Erythroblast (primary cell): ENCODE data around the gene ZMYND8.

Experiments used
- GATA1 ChIP-seq: IDR thresholded peaks from 2 replicates; pipeline ENCODE4 v1.6.1; 2011; ENCODE audit warnings: low read depth, mild to moderate bottlenecking, control low read depth, low read length, moderate library complexity
- POLR2A ChIP-seq: IDR thresholded peaks from 2 replicates; pipeline ENCODE4 v1.6.1; 2011; ENCODE audit warnings: mild to moderate bottlenecking, low read length

DNA sequence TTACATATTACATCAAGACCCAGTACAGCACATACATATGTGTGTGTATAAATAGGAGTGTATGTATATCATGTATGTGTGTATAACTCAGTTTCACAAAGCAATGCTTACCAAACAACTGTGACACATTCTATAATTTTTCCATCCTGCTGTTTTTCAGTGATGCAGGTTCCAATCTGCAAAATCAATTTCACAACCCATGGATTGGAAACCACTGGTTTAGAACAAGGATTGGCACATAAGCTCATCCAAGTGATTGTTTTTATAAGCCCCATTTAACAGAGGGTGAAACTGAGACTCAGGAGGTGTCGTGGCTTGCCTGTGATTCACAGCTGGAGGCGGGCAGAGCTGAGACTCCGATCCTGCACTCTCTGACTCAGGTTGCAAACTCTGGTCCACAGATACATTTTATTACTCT is 158.2 kb downstream of the ZMYND8 start:
- no peak for TF ChIP-seq POLR2A
- TF ChIP-seq GATA1, result no peak
